ENCODE measurements around the gene WASF2.

- TF ChIP-seq POLR2A (IDR thresholded peaks at IDR 0.05) = no peak
- TF ChIP-seq, protein P1, sequence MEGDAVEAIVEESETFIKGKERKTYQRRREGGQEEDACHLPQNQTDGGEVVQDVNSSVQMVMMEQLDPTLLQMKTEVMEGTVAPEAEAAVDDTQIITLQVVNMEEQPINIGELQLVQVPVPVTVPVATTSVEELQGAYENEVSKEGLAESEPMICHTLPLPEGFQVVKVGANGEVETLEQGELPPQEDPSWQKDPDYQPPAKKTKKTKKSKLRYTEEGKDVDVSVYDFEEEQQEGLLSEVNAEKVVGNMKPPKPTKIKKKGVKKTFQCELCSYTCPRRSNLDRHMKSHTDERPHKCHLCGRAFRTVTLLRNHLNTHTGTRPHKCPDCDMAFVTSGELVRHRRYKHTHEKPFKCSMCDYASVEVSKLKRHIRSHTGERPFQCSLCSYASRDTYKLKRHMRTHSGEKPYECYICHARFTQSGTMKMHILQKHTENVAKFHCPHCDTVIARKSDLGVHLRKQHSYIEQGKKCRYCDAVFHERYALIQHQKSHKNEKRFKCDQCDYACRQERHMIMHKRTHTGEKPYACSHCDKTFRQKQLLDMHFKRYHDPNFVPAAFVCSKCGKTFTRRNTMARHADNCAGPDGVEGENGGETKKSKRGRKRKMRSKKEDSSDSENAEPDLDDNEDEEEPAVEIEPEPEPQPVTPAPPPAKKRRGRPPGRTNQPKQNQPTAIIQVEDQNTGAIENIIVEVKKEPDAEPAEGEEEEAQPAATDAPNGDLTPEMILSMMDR (IDR thresholded peaks at IDR 0.05) = peak; percentile 93 to 95 (median 94)
Measured at GRCh38 chr1:27395441-27396195, 94.3 kb downstream of the WASF2 start.

Data from right lobe of liver (tissue), 4 donors.